PC-9 (cell line): ENCODE results near the gene UNC13C.

Experiments
- CTCF ChIP-seq: fragments of 200-600 bp; sonication (generic); conservative IDR thresholded peaks from 2 replicates; pipeline ENCODE4 v1.6.1; 2017; ENCODE audit warnings: mixed run types, antibody characterized with exemption, mild to moderate bottlenecking, moderate library complexity
- EZH2 ChIP-seq: fragments of 200-600 bp; sonication (generic); IDR thresholded peaks from 2 replicates; pipeline ENCODE4 v1.8.0; 2017; ENCODE audit warnings: antibody characterized with exemption, low read depth

DNA sequence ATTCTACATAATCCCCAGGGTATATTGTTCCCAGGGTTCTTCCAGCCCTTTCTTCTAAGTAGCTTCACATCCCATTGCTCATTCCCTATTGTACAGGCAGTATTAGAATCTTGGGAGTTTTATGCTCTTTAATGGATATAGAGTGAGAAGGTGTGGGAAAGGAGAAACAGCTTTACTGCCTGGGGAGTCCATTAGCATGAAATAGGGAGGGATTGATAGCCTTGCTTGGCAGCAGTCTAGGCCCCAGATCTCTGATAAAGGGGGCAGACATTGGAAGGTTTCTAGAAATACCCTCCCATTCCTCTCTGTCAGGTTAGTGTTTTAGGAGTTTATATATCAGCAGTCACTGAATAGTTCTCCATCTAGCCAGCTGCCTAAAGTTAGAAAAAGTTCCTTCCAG, 334.3 kb downstream of the UNC13C start:
- TF ChIP-seq EZH2 (no peak), CTCF (no peak)
